Measurements from ENCODE around the gene PAPSS1. TPM values are rescaled to one million over a fixed set of nuclear protein-coding genes. Genes with fewer than 3 reads are reported as not detected.

Gene PAPSS1
- total and polyA plus RNA-seq, 9 of the 15 experiments (the other 6 are each of a cell fraction or from before 2014, with no cell fraction given), result 21.1 to 53.9 (median 41.9) TPM

DNA sequence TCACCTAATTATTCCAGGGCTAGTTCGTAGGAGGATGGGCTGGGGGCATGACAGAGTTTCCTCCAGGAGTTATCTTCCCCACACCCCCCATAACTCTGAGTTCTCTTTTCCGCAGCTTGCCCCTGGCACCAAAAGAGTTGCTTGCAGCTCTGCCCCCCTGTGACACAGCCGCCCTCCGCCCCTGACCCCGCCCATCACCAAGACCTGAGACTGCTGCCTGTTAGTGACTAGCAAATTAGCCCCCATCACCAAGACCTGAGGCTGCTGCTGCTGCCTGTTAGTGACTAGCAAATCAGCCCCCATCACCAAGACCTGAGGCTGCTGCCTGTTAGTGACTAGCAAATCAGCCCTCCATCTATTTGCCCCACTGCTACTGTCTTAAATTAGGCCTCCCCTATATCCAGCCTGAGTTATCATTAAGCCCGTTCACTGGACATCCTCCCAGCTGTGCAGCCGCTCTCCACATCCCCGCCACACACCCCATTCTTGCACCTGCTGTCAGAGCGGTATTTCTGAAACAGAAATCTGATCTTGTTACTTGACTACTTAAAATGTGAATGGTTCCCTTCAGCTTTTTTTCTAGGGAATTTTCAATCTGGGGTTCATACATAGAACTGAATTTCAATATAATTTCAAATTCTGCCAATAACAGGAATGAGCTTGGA, 1.5 kb upstream of the PAPSS1 start (continued):
- TF ChIP-seq, protein P1, sequence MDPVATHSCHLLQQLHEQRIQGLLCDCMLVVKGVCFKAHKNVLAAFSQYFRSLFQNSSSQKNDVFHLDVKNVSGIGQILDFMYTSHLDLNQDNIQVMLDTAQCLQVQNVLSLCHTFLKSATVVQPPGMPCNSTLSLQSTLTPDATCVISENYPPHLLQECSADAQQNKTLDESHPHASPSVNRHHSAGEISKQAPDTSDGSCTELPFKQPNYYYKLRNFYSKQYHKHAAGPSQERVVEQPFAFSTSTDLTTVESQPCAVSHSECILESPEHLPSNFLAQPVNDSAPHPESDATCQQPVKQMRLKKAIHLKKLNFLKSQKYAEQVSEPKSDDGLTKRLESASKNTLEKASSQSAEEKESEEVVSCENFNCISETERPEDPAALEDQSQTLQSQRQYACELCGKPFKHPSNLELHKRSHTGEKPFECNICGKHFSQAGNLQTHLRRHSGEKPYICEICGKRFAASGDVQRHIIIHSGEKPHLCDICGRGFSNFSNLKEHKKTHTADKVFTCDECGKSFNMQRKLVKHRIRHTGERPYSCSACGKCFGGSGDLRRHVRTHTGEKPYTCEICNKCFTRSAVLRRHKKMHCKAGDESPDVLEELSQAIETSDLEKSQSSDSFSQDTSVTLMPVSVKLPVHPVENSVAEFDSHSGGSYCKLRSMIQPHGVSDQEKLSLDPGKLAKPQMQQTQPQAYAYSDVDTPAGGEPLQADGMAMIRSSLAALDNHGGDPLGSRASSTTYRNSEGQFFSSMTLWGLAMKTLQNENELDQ (CRISPR knock-in tag; IDR thresholded peaks at IDR 0.05; ENCODE audit: borderline replicate concordance), result no peak
- TF ChIP-seq C11orf30 (IDR thresholded peaks at IDR 0.05; ENCODE audit: low read depth) (no peak), TCF7 (IDR thresholded peaks at IDR 0.05; ENCODE audit: borderline replicate concordance) (no peak), XRCC5 (IDR thresholded peaks at IDR 0.05; ENCODE audit: low read depth, low read length) (no peak), ZNF561 (CRISPR knock-in tag; conservative IDR thresholded peaks at IDR 0.05) (no peak)

DNA sequence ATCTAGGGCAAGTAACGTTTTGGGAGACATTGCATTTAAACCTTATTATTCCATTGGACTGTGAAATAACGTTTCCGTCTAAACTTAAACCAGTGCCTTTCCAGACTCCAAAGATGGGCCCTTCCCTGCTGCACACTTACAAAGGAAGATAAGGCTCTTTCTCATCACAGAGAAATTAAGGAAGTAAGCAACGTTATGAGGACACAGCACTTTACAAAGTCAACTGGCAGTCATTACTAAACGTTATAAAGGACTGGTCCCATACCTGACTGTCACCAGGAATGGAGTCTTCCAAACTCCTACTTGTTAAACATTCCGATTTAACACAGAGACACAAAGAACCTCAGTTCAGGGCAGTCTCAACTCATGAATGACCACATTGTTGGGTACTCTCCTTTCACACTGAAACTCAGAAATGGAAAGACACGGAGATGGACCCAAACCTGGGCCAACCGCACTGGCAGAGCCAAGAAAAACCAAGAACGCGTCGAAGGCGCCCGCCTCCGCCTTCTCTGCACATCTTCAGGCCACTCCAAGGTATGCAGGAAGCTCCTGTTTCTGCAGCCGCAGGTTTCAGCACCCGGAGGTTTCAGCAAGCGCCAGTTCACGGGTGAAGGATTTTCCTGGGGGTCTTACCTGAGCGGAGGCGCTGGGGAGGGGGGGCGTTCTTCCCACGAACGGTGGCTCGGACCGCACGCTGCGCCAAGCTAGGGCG, 670 bp downstream of the PAPSS1 start:
- H2AFZ ChIP-seq (ENCODE audit: low read depth, low read length), result peak overlapping the region; percentile 96
- POLR2A ChIA-PET, result interaction anchor here (1.1 to 1.4 kb wide), 2 partner anchors 9 to 139 kb away, joined by 3 to 4 read pairs; no protein-coding TSS in a partner anchor
- in situ Hi-C loops (cut with MboI), result loop anchor here (25.0 kb wide), 1 partner anchor 1407 kb away; the partner anchor contains the start of genes AIMP1 and TBCK
- H3K4me1 ChIP-seq (replicated peaks in 1 of 2; ENCODE audit: control insufficient read depth in 2 of 2, insufficient read depth in 2 of 2, low read length in 2 of 2), result peaks cover 5 to 9% of the 10 kb centered on the region in 2 experiments; a peak in 4 of 5 replicates
- DNase-seq (ENCODE audit: extremely low read depth in 1 of 4, low spot score in 3 of 4) (peak in 2 of 4 experiments; percentile 13 to 34), ATAC-seq (peak; percentile 11), FAIRE-seq (peak; percentile 65)
- no peaks in the 10 kb centered on the region for H3K9me1 ChIP-seq (ENCODE audit: control insufficient read depth, insufficient read depth, low read length)
- H3K4me2 ChIP-seq (ENCODE audit: insufficient read depth, low read length), result peak overlapping the region; percentile 85
- no TSS peak for BruUV-seq (replicated peaks)
- no peaks in the 10 kb centered on the region for H3K27me3 ChIP-seq (ENCODE audit: control insufficient read depth in 2 of 2, insufficient read depth in 2 of 2, low read length in 2 of 2)
- intact Hi-C loops (cut with micrococcal nuclease), result no loop called here
- H3K36me3 ChIP-seq (ENCODE audit: control insufficient read depth, insufficient read depth, low read length), result 0 out of 3 replicates have a peak, but pooled peaks cover 4% of the 10 kb centered on the region
- peak overlapping the region; percentile 42 for H3K27ac ChIP-seq (ENCODE audit: extremely low read depth, low read depth, low read length)
- no peaks in the 10 kb centered on the region for H4K20me1 ChIP-seq (replicated peaks; ENCODE audit: control insufficient read depth, insufficient read depth, low read length)
- H3K4me3 ChIP-seq, result peak overlapping the region; percentile 89
- CTCF ChIA-PET (ENCODE audit: low intra/inter-chr PET ratio), result no interaction called here
- H3K9ac ChIP-seq (ENCODE audit: insufficient read depth in 1 of 2, low read depth in 2 of 2, low read length in 2 of 2), result peak overlapping the region; percentile 60 to 91
- H3K9me3 ChIP-seq (replicated peaks; ENCODE audit: control insufficient read depth, insufficient read depth, low read depth, low read length), result no peaks in the 10 kb centered on the region
- H3K79me2 ChIP-seq (ENCODE audit: control insufficient read depth, insufficient read depth, low read length), result peaks cover 46% of the 10 kb centered on the region
- WGBS (ENCODE audit: insufficient coverage, low coverage, missing lambda C conversion rate), result 0% methylated on average over 28 of the region's 28 CpGs
- TF ChIP-seq ZNF79 (CRISPR knock-in tag; IDR thresholded peaks at IDR 0.05; ENCODE audit: low read depth) (no peak), MCM3 (IDR thresholded peaks at IDR 0.05) (no peak), KLF13 (tag; IDR thresholded peaks at IDR 0.05; ENCODE audit: borderline replicate concordance, low read depth) (no peak), CSDE1 (IDR thresholded peaks at IDR 0.05) (no peak), MYC (IDR thresholded peaks at IDR 0.05; ENCODE audit: low read depth, low read length) (no peak), MYC (CRISPR knock-in tag; IDR thresholded peaks at IDR 0.05; ENCODE audit: borderline replicate concordance, low read depth) (0 out of 2 replicates have a peak, but pooled peaks have one; percentile 23), PCBP2 (IDR thresholded peaks at IDR 0.05; ENCODE audit: low read depth, low read length, poor library complexity, severe bottlenecking) (no peak), SMARCA4 (IDR thresholded peaks at IDR 0.05) (no peak)
- TF ChIP-seq, protein P2, sequence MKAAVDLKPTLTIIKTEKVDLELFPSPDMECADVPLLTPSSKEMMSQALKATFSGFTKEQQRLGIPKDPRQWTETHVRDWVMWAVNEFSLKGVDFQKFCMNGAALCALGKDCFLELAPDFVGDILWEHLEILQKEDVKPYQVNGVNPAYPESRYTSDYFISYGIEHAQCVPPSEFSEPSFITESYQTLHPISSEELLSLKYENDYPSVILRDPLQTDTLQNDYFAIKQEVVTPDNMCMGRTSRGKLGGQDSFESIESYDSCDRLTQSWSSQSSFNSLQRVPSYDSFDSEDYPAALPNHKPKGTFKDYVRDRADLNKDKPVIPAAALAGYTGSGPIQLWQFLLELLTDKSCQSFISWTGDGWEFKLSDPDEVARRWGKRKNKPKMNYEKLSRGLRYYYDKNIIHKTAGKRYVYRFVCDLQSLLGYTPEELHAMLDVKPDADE (conservative IDR thresholded peaks at IDR 0.05; ENCODE audit: control insufficient read depth, low read depth, low read length), result no peak
- TF ChIP-seq, protein P3, sequence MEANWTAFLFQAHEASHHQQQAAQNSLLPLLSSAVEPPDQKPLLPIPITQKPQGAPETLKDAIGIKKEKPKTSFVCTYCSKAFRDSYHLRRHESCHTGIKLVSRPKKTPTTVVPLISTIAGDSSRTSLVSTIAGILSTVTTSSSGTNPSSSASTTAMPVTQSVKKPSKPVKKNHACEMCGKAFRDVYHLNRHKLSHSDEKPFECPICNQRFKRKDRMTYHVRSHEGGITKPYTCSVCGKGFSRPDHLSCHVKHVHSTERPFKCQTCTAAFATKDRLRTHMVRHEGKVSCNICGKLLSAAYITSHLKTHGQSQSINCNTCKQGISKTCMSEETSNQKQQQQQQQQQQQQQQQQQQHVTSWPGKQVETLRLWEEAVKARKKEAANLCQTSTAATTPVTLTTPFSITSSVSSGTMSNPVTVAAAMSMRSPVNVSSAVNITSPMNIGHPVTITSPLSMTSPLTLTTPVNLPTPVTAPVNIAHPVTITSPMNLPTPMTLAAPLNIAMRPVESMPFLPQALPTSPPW (CRISPR knock-in tag; IDR thresholded peaks at IDR 0.05), result no peak

Data from K562 (cell line).